Ishikawa (cell line): Measurements from ENCODE around the gene MGAT5B.

Experiments used
- EGR1 ChIP-seq: IDR thresholded peaks from 2 replicates; pipeline ENCODE4 v1.6.1; 2012
- EP300 ChIP-seq: IDR thresholded peaks from 2 replicates; pipeline ENCODE4 v1.6.1; 2012; ENCODE audit warnings: borderline replicate concordance
- NFIC ChIP-seq: IDR thresholded peaks from 2 replicates; pipeline ENCODE4 v1.6.1; 2012
- RAD21 ChIP-seq: IDR thresholded peaks from 2 replicates; pipeline ENCODE4 v1.6.1; 2012; ENCODE audit warnings: low read depth
- TAF1 ChIP-seq: IDR thresholded peaks from 2 replicates; pipeline ENCODE4 v1.6.1; 2012; ENCODE audit warnings: low read depth, mild to moderate bottlenecking
- ZBTB7A ChIP-seq: IDR thresholded peaks from 2 replicates; pipeline ENCODE4 v1.6.1; 2012; ENCODE audit warnings: low read depth
- TF ChIP-seq, protein P1 (sequence below): IDR thresholded peaks from 2 replicates; pipeline ENCODE4 v1.6.1; 2012
- TF ChIP-seq, protein P2 (sequence below): IDR thresholded peaks from 2 replicates; pipeline ENCODE4 v1.6.1; 2012; ENCODE audit warnings: low read depth, mild to moderate bottlenecking
- TF ChIP-seq, protein P3 (sequence below): IDR thresholded peaks from 2 replicates; pipeline ENCODE4 v1.6.1; 2012

DNA sequence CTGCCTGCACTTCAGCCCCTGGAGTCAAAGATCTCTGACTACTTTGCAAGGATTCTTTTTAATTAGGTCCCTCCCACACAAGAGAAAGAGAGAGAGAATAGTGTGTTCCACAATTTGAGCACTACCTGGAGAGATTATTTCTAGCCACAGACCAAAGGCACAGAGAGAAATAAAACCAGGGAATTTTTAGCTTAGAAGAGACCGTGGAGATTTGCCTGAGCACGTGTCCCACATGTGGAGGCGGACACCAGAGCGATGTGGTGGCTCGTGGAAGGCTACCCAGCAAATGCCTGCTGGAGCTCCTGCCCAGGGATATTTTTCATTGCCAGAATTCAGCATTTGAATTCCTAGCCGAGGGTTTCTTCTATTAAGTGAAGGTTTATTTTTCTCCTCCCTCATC, 50.6 kb downstream of the MGAT5B start:
- TF ChIP-seq, protein P1, sequence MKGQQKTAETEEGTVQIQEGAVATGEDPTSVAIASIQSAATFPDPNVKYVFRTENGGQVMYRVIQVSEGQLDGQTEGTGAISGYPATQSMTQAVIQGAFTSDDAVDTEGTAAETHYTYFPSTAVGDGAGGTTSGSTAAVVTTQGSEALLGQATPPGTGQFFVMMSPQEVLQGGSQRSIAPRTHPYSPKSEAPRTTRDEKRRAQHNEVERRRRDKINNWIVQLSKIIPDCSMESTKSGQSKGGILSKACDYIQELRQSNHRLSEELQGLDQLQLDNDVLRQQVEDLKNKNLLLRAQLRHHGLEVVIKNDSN: no peak
- TF ChIP-seq EP300 (no peak), NFIC (no peak), RAD21 (no peak), ZBTB7A (no peak), EGR1 (no peak), TAF1 (no peak)
- TF ChIP-seq, protein P2, sequence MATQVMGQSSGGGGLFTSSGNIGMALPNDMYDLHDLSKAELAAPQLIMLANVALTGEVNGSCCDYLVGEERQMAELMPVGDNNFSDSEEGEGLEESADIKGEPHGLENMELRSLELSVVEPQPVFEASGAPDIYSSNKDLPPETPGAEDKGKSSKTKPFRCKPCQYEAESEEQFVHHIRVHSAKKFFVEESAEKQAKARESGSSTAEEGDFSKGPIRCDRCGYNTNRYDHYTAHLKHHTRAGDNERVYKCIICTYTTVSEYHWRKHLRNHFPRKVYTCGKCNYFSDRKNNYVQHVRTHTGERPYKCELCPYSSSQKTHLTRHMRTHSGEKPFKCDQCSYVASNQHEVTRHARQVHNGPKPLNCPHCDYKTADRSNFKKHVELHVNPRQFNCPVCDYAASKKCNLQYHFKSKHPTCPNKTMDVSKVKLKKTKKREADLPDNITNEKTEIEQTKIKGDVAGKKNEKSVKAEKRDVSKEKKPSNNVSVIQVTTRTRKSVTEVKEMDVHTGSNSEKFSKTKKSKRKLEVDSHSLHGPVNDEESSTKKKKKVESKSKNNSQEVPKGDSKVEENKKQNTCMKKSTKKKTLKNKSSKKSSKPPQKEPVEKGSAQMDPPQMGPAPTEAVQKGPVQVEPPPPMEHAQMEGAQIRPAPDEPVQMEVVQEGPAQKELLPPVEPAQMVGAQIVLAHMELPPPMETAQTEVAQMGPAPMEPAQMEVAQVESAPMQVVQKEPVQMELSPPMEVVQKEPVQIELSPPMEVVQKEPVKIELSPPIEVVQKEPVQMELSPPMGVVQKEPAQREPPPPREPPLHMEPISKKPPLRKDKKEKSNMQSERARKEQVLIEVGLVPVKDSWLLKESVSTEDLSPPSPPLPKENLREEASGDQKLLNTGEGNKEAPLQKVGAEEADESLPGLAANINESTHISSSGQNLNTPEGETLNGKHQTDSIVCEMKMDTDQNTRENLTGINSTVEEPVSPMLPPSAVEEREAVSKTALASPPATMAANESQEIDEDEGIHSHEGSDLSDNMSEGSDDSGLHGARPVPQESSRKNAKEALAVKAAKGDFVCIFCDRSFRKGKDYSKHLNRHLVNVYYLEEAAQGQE: no peak
- TF ChIP-seq, protein P3, sequence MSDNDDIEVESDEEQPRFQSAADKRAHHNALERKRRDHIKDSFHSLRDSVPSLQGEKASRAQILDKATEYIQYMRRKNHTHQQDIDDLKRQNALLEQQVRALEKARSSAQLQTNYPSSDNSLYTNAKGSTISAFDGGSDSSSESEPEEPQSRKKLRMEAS: no peak
